HepG2 (cell line): ENCODE results near the gene CCDC18. TPM values are rescaled to one million over a fixed set of nuclear protein-coding genes. Genes with fewer than 3 reads are reported as not detected.

Experiments
- ATAC-seq: fragments of 200-7000 bp; cut with Tn5 transposase; 3 replicates; pipeline ENCODE4 v1.9.1; 2020; ENCODE audit warnings: mild to moderate bottlenecking, moderate library complexity
- BruUV-seq: library from RNA; stranded (reverse); fragments of 400-500 nt; replicated peaks from 2 replicates; lab custom pipeline; 2021; lab: Mats Ljungman, UMichigan
- CTCF ChIA-PET: fragments of 300-600 bp; formaldehyde crosslinking; extraction: SDS; loops from one replicate; lab custom pipeline; 2021; ENCODE audit warnings: low total read pairs, inconsistent platforms, low intra/inter-chr PET ratio; lab: Yijun Ruan, JAX
- POLR2A ChIA-PET: fragments of 350-600 bp; sonication (Branson Sonifier 250); formaldehyde crosslinking; loops from one replicate; lab custom pipeline; 2020; ENCODE audit warnings: antibody characterized with exemption, inconsistent platforms; lab: Yijun Ruan, JAX
- DNase-seq: peaks from one replicate; pipeline ENCODE4 v3.0.0-alpha.2; 2015; ENCODE audit warnings: low spot score
- FAIRE-seq: peaks from 3 replicates; lab custom pipeline; 2011; peaks lifted over from hg19 to GRCh38; lab: Jason Lieb, UNC
- H2AFZ ChIP-seq: one replicate; pipeline ENCODE4 v1.6.1; 2011; ENCODE audit warnings: low read length, inconsistent platforms
- H3K27ac ChIP-seq: fragments of 300-600 bp; 3 replicates; pipeline ENCODE4 v1.8.0; 2011; ENCODE audit warnings: mixed run types, mild to moderate bottlenecking, mixed read lengths, low read length, inconsistent platforms; ENCODE audit not compliant: insufficient read depth; ENCODE audit errors: extremely low read length
- H3K27me3 ChIP-seq, 2 experiments: fragments of 200-600 bp in 1 of 2; 2 replicates in 1 of 2; 3 replicates in 1 of 2; pipeline versions ENCODE4 v1.6.0 to v1.8.0; 2011; ENCODE audit warnings: low read length in 2 of 2, mild to moderate bottlenecking in 2 of 2, moderate library complexity in 2 of 2, inconsistent platforms in 1 of 2; ENCODE audit not compliant: insufficient read depth in 2 of 2, control insufficient read depth in 1 of 2
- H3K36me3 ChIP-seq, 2 experiments: fragments of 200-600 bp in 1 of 2; replicated peaks in 1 of 2; 2 replicates in 1 of 2; 3 replicates in 1 of 2; pipeline versions ENCODE4 v1.5.1 to v1.8.0; 2011; ENCODE audit warnings: low read length in 2 of 2, inconsistent platforms in 1 of 2; ENCODE audit not compliant: insufficient read depth in 2 of 2, control insufficient read depth in 1 of 2
- H3K4me1 ChIP-seq: 2 replicates; pipeline ENCODE4 v1.5.1; 2012; ENCODE audit warnings: low read length, inconsistent platforms; ENCODE audit not compliant: insufficient read depth
- H3K4me2 ChIP-seq: 2 replicates; pipeline ENCODE4 v1.6.0; 2011; ENCODE audit warnings: low read depth, low read length, inconsistent platforms
- H3K4me3 ChIP-seq, 3 experiments: fragments of 200-600 bp in 1 of 3; sonication (generic), shearing (Covaris generic) in 1 of 3; replicated peaks in 1 of 3; 2 replicates each; pipeline ENCODE4 v1.5.1; 2011 to 2016; ENCODE audit warnings: low read length in 3 of 3, inconsistent platforms in 2 of 3, low read depth in 2 of 3, mild to moderate bottlenecking in 2 of 3, control low read depth in 1 of 3, mixed read lengths in 1 of 3; ENCODE audit not compliant: insufficient read depth in 1 of 3
- H3K79me2 ChIP-seq: one replicate; pipeline ENCODE4 v1.6.1; 2011; ENCODE audit warnings: low read length, inconsistent platforms; ENCODE audit not compliant: insufficient read depth
- H3K9ac ChIP-seq: 2 replicates; pipeline ENCODE4 v1.6.0; 2011; ENCODE audit warnings: mild to moderate bottlenecking, low read depth, low read length, inconsistent platforms; ENCODE audit not compliant: insufficient read depth
- H3K9me3 ChIP-seq: 2 replicates; pipeline ENCODE4 v1.5.1; 2012; ENCODE audit warnings: mild to moderate bottlenecking, low read length
- H4K20me1 ChIP-seq: 2 replicates; pipeline ENCODE4 v1.6.0; 2011; ENCODE audit warnings: inconsistent platforms, mild to moderate bottlenecking, low read length, moderate library complexity; ENCODE audit not compliant: insufficient read depth
- ATM ChIP-seq: fragments of 450-650 bp; IDR thresholded peaks from 2 replicates; pipeline ENCODE4 v1.7.1; 2017; ENCODE audit warnings: mild to moderate bottlenecking, borderline replicate concordance
- NRL ChIP-seq: sonication (generic); formaldehyde crosslinking; IDR thresholded peaks from 2 replicates; pipeline ENCODE4 v1.5.0; 2020; ENCODE audit warnings: missing genetic modification reagents, mild to moderate bottlenecking, moderate library complexity, borderline replicate concordance
- ZNF17 ChIP-seq: sonication (generic); formaldehyde crosslinking; IDR thresholded peaks from 2 replicates; pipeline ENCODE4 v1.5.0; 2020; ENCODE audit warnings: mild to moderate bottlenecking, missing genetic modification reagents
- ZNF33A ChIP-seq: sonication (generic); formaldehyde crosslinking; IDR thresholded peaks from 2 replicates; pipeline ENCODE4 v1.5.1; 2020; ENCODE audit warnings: missing genetic modification reagents, mild to moderate bottlenecking, moderate library complexity, borderline replicate concordance
- ZNF614 ChIP-seq: IDR thresholded peaks from 2 replicates; pipeline ENCODE4 v1.6.1; 2018; ENCODE audit warnings: missing biosample characterization, missing genetic modification reagents, inconsistent platforms, borderline replicate concordance
- WGBS: methylation state at CpG from one replicate; pipeline ENCODE4 v1.1.6; 2017; ENCODE audit warnings: low lambda C conversion rate; 5-methylcytosine and 5-hydroxymethylcytosine counted together
- in situ Hi-C: cut with HindIII; loops from 2 replicates; pipeline ENCODE4 v1.10.0; 2017; ENCODE audit warnings: low pct_unique_long_range_greater_than_20kb; ENCODE audit not compliant: extremely low pct_ligation_motif_present
- intact Hi-C: fragments of 100-400 bp; cut with micrococcal nuclease; formaldehyde crosslinking; loops from one replicate; pipeline ENCODE4 v1.10.0; 2022; ENCODE audit not compliant: unreplicated experiment
- polyA plus RNA-seq, 8 experiments: library from polyadenylated mRNA; depleted of rRNA in 3 of 8; stranded (reverse) in 7 of 8; unstranded in 1 of 8; fragments of >200 nt; fragmentation: Illumina TruSeq in 4 of 8; extraction: Trizol in 4 of 8; gene quantifications; 2 replicates each; pipeline versions ENCODE4 v1.2.1 to v1.2.3, GENCODE V29; 2011 to 2016; ENCODE audit warnings: low read depth in 4 of 8, missing spikeins in 1 of 8, mixed read lengths in 1 of 8; ENCODE audit not compliant: insufficient read depth in 1 of 8
- total RNA-seq, 5 experiments: library from RNA; depleted of rRNA; stranded (reverse); fragments of >200 nt; fragmentation: Illumina TruSeq; extraction: Trizol; gene quantifications; 2 replicates each; pipeline ENCODE4 v1.2.3, GENCODE V29; 2016; ENCODE audit warnings: low read depth in 1 of 5
- TF ChIP-seq, protein P1 (sequence below): sonication (generic); formaldehyde crosslinking; IDR thresholded peaks from 2 replicates; pipeline ENCODE4 v1.4.0; 2020; ENCODE audit warnings: missing genetic modification reagents
- TF ChIP-seq, protein P2 (sequence below): sonication (generic); formaldehyde crosslinking; IDR thresholded peaks from 2 replicates; pipeline ENCODE4 v1.5.1; 2020; ENCODE audit warnings: missing genetic modification reagents, mild to moderate bottlenecking, borderline replicate concordance

The CCDC18 gene
- total and polyA plus RNA-seq, 2 of the 13 experiments (the other 11 are each of a cell fraction or from before 2014, with no cell fraction given) = 1.9 to 18.4 TPM

DNA sequence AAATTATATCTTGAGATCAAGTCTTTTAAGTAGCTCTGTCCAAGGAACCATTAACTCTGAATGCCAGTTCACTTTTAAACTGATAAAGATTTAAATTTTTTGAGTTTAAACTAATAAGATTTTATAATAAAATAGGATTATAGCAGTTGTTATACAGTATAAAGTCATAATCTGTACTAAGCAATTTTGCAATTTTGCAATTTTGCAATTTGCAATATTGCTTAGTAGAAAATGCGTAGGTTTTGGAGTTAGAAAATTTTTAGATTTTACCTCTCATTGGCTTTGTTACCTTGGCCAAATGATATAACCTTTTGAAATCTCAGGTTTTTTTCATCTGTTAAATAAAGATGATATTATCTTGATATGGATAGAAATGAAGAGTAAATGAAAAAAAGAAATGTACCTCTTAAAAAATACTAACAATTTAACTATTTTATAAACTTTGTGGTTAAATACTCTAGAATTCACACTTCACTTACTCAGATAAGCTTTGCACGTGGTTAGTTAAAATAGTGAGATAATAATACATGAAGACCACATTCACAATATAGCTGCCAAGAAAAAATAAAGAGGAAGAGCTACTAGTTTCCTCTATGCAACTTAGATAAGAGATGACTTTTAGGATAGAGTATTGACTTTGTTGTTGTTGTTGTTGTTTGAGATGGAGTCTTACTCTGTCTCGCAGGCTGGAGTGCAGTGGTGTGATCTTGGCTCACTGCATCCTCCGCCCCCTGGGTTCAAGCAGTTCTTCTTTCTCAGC is 13.9 kb downstream of the CCDC18 start (continued):
- no peak for TF ChIP-seq NRL (CRISPR knock-in tag)
- no peak for TF ChIP-seq ATM
- TF ChIP-seq, all 625 proteins: peak for 2

DNA sequence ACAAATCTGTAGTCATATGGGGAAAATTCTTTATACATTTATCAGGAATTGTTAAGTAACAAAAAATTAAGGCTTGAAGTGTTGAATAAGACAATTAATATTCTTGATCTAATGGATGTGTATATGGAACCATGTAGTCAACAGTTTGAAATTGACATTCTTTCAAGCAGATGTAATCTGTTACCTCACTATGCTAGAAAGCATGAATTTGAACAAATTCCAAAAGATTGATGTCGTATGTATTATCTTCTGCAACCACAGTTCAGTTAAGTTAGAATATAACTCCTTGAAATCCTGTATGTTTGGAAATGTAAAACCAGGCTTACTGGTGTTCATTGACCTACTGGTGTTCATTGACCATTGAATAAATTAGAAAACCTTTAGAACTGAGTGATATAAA is 16.1 kb downstream of the CCDC18 start:
- Histone ChIP-seq H3K4me3 (no peak overlapping the region), H4K20me1 (no peaks in the 10 kb centered on the region), H3K27ac (no peak overlapping the region)
- POLR2A ChIA-PET = no interaction called here
- TF ChIP-seq ZNF33A (CRISPR knock-in tag) (no peak), ZNF614 (CRISPR knock-in tag) (peak; percentile 30; the same call in 1 of the 2 replicates)
- TF ChIP-seq, all 625 proteins: peak for 1
- H3K4me2 ChIP-seq = no peak overlapping the region
- FAIRE-seq = no peak
- BruUV-seq = no TSS peak
- DNase-seq = no peak
- CTCF ChIA-PET = no interaction called here
- ATAC-seq = no peak
- in situ Hi-C loops (no loop called here), intact Hi-C loops (no loop called here)
- peaks cover 18% of the 10 kb centered on the region for H3K4me1 ChIP-seq
- H3K36me3 ChIP-seq = no peaks in the 10 kb centered on the region; a peak in 1 of 5 replicates
- no peak overlapping the region for H2AFZ ChIP-seq
- H3K9ac ChIP-seq = no peak overlapping the region
- H3K27me3 ChIP-seq = no peaks in the 10 kb centered on the region
- 100% methylated on average over 1 of the region's 1 CpG for WGBS
- H3K79me2 ChIP-seq = no peaks in the 10 kb centered on the region
- no peaks in the 10 kb centered on the region for H3K9me3 ChIP-seq

DNA sequence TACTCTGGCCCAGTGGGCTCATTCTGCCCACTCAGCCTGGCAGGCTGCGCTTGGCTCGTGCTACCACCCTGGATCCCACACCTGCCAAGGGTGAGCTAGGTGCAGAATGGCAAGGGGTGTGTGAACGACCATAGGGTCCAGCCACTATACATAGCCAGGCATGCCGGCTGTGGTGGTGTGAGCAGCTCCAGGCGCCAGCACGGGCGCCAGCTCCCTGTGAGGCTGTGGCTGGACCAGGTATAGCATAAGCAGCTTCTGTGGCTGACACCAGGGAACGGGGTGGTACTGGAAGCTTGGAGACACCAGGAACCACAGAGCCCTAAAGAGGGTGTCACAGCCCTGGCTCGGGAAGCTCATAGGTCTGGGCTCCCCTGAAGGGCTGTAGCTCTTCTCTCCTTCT is 18.6 kb downstream of the CCDC18 start:
- FAIRE-seq (no peak), DNase-seq (no peak), ATAC-seq (peak; percentile 64)
- Histone ChIP-seq H3K4me3 (no peak overlapping the region), H3K4me2 (no peak overlapping the region), H3K27me3 (no peaks in the 10 kb centered on the region), H3K9me3 (no peaks in the 10 kb centered on the region), H3K9ac (no peak overlapping the region), H4K20me1 (no peaks in the 10 kb centered on the region), H3K79me2 (no peaks in the 10 kb centered on the region), H2AFZ (no peak overlapping the region), H3K27ac (no peak overlapping the region), H3K36me3 (peaks cover 0 to 6% of the 10 kb centered on the region in 2 experiments; a peak in 1 of 5 replicates), H3K4me1 (peaks cover 18% of the 10 kb centered on the region)
- POLR2A ChIA-PET = interaction anchor here (0.7 kb wide), 1 partner anchor 29 kb away, joined by 4 read pairs; no protein-coding TSS in a partner anchor
- intact Hi-C loops (no loop called here), in situ Hi-C loops (no loop called here)
- CTCF ChIA-PET = no interaction called here
- no TSS peak for BruUV-seq
- no peak for TF ChIP-seq ZNF17 (CRISPR knock-in tag)
- TF ChIP-seq, protein P1, sequence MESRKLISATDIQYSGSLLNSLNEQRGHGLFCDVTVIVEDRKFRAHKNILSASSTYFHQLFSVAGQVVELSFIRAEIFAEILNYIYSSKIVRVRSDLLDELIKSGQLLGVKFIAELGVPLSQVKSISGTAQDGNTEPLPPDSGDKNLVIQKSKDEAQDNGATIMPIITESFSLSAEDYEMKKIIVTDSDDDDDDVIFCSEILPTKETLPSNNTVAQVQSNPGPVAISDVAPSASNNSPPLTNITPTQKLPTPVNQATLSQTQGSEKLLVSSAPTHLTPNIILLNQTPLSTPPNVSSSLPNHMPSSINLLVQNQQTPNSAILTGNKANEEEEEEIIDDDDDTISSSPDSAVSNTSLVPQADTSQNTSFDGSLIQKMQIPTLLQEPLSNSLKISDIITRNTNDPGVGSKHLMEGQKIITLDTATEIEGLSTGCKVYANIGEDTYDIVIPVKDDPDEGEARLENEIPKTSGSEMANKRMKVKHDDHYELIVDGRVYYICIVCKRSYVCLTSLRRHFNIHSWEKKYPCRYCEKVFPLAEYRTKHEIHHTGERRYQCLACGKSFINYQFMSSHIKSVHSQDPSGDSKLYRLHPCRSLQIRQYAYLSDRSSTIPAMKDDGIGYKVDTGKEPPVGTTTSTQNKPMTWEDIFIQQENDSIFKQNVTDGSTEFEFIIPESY = peak; percentile 66; the same call in 1 of the 2 replicates
- TF ChIP-seq, protein P2, sequence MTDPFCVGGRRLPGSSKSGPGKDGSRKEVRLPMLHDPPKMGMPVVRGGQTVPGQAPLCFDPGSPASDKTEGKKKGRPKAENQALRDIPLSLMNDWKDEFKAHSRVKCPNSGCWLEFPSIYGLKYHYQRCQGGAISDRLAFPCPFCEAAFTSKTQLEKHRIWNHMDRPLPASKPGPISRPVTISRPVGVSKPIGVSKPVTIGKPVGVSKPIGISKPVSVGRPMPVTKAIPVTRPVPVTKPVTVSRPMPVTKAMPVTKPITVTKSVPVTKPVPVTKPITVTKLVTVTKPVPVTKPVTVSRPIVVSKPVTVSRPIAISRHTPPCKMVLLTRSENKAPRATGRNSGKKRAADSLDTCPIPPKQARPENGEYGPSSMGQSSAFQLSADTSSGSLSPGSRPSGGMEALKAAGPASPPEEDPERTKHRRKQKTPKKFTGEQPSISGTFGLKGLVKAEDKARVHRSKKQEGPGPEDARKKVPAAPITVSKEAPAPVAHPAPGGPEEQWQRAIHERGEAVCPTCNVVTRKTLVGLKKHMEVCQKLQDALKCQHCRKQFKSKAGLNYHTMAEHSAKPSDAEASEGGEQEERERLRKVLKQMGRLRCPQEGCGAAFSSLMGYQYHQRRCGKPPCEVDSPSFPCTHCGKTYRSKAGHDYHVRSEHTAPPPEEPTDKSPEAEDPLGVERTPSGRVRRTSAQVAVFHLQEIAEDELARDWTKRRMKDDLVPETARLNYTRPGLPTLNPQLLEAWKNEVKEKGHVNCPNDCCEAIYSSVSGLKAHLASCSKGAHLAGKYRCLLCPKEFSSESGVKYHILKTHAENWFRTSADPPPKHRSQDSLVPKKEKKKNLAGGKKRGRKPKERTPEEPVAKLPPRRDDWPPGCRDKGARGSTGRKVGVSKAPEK (CRISPR knock-in tag) = no peak
- 96% methylated on average over 4 of the region's 9 CpGs for WGBS
